GM18868 (cell line): ENCODE measurements around the gene ACTN1.
"Not testable (repeated sequence)": the region's sequence is repeated elsewhere in the genome, so short reads cannot be mapped to it uniquely, and the experiment has no call there.

Experiments used
- ATAC-seq: cut with Tn5 transposase; IDR thresholded peaks from one replicate; pipeline ENCODE4 v1.9.1; 2021; ENCODE audit warnings: mild to moderate bottlenecking, moderate library complexity; ENCODE audit not compliant: unreplicated experiment

The ACTN1 gene

DNA sequence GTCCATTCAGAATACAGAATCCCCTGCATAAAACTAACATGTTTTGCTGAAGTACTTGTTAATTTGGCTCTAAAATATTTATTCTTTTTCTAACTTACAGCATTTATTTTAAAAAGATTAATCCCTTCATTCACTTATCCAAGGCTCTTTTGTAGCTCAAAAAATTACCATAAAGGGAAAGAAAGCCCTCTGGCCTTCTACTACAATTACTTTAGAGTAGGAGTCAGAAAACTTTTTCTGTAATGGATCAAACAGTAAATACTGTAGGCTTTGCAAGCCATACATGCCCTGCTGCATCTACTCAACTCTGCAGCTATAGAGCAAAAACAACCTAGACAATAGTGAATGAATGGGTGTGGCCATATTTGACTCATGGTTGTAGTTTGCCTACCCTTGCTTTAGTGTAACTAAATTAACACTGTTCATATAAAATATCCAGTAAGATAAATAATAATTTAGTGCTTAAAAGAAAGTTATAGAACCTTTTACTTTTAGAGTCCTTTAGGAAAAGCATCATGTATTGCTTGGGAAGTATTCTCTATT is 112.0 kb downstream of the ACTN1 start:
- no peak for ATAC-seq

DNA sequence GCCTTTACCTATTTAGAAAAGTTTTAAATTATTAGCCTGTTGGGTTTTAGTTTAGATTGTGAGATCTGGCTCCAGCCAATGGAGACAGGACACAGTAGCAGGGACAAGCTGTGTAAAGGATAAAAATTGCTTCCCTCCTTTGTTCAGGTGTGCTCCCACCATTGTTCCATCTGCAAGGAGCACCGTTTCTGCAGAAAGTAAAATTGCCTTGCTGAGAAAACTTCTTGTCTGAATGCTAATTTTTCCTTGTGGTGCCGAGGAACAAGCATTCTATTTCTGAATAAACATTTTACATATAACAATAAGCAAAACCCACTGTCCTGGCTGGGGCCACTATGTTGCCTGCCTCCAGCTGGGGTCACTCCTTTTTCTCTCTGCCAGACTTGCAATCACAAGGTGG is 113.6 kb downstream of the ACTN1 start:
- no peak for ATAC-seq

DNA sequence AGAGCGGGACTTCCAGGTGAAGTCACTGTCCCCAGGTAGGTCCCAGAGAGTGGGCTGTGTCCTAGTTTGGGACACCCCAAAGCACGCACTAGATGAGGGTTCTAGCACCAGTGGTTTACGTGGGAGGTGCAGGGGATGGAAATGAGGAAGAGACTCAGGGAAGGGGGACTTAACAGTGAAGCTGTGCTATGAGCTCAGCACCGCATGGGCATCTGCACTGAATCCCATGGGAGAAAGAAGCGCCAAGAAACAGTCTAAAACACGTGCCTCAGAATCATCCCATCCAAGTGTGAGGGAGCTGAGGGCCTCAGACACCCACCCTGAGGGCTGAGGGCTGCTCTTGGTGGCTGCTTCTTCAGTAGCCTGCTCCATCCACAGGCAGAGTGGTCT is 114.7 kb downstream of the ACTN1 start:
- ATAC-seq = no peak

DNA sequence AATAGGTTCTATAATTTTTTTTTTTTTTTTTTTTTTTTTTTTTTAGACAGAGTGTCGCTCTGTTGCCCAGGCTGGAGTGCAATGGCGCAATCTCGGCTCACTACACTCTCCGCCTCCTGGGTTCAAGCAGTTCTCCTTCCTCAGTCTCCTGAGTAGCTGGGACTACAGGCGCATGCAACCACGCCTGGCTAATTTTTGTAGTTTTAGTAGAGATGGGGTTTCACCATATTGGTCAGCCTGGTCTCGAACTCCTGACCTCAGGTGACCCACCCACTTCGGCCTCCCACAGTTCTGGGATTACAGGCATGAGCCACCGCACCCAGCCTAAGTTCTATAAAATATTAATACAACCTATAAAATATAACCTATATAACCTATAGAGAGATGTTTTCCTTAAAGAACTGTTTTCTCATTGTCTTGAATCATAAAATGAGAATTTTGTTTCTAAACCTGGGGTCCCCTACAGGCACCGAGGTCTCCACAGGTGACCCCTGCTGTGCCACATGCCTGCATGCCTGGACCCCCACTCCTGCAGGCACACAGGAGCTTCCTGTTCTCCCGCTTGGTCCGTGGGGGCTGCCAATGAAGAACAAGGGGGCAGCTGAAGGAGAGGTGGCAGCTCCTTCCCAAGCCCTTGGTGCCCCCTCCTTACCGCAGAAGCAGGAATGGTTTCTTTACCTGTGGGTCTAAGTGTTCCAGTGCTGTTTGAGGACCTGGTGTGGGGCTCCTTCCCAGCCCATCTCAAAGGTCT is 115.3 kb downstream of the ACTN1 start:
- ATAC-seq = no peak

DNA sequence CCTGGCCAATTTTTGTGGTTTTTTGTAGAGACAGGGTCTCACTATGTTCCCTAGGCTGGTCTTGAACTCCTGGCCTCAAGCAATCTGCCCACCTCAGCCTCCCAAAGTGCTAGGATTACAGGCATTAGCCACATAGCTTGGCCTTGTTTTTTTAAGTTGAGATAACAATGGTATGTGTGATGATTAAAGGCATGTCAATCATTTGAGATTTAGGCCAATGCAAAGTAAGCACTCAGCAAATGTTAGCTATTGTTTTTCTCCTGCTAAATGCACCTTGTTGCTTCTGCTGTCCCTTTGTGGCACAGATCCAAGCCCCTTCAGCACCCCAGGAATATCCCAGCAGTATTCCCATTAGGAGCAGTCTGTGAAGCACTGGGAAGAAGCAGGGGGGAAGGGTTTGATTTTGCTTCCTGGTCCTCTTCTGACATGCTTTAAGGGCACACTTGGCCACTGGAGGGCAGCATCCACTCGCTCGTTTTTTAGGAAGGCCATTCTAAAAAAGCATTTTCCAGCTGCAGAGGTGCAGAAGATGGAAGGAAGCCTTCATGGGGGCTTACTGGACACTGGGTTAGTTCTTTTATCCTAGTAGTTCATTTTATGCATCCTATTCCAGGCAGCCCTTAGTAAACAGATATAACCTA is 116.0 kb downstream of the ACTN1 start:
- ATAC-seq = no peak

DNA sequence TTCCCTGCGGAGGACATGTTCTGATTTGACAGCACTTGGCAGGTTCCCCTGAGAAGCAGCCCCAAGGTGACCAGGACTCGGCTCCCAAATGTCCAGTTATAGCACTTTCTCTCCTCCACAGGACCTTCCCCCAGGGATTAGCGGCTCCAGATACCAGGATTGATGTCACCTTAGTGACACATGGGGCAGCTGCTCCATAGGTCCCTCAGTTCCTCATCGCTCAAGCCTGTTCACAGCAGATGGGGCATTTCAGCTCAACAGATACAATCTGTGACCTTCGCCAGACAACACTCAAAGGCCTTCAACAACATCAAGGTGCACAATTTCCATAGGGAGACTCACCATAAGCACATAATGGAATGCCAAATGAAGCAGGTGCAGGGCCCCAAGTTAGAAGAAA is 118.3 kb downstream of the ACTN1 start:
- no peak for ATAC-seq

DNA sequence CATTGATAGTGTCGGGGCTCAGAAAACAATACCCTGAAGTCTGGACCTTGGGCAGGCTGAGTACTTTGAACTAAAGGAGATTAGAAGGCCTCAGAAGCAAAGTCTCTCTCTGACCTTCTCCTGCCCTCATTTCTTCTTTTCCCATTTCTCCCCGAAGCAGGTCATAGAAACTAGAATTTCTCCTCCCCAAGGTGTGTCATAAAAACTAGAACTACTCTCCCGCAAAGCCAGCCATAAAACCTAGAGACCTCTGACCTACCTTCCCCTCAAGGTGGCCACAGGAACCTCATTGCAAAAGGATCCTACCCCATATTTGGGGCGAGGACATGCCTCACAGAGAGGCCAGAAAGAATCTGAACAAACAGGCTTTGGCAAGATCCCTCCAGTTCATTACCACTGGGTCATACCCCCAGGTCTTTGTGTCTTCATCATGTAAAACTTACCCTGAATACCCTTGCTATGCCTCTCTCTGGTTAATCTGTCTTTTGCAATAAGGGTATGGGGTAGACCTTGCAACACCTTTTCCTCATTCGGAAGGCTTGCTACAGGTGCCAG is 121.5 kb downstream of the ACTN1 start:
- no peak for ATAC-seq

DNA sequence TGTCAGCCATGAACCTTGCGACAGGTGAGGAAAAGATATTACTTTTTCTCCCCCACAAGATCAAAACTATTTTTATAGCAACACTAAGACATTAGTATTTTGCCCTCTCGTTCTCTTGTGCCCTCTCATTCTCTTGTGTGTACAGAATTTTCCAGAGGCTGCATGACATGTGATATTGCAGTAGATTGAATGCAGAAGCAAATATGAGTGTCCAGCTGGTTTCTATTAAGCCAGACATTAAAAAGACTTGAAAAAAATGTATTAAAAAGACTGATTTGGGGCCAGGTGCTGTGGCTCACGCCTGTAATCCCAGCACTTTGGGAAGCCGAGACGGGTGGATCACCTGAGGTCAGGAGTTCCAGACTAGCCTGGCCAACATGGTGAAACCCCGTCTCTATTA is 122.5 kb downstream of the ACTN1 start:
- no peak for ATAC-seq

DNA sequence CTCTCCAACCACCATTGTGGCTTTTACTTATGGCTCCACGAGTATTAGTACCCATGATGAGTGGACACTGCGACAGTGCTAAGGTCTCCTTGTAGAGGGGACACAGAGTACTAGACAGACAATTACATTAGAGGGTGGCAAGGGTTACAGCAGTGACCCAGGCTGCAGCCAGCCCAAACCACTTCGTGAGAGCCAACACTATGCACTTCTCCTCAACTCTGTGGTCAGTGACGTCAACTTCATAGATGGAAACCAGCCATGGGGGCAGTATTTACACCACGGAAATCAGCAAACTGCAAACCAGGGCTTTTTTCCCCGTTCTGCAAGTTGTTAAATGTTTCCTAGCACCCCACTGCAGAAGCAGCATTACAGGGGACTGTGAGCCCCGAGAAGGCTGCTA is 124.7 kb downstream of the ACTN1 start:
- no peak for ATAC-seq

DNA sequence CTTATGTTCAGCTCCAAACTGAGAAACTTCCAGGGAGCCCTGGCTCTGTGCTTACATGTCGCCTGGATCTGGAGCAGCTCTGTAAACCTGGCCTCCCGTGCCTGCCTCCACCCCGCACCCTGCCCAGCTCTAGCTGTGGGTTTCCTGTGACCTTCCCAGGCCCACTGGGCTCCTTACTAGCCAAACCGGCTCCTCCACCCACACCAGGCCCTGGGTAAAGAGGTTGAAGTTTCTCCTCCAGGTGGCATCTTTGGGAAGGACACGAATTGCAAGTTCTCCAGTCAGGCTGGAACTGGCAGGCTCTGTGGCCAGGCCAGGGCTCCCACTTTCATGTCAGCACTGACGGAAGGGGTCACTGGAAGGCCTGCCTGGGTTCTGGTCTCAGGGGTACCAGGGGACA is 125.4 kb downstream of the ACTN1 start:
- no peak for ATAC-seq

DNA sequence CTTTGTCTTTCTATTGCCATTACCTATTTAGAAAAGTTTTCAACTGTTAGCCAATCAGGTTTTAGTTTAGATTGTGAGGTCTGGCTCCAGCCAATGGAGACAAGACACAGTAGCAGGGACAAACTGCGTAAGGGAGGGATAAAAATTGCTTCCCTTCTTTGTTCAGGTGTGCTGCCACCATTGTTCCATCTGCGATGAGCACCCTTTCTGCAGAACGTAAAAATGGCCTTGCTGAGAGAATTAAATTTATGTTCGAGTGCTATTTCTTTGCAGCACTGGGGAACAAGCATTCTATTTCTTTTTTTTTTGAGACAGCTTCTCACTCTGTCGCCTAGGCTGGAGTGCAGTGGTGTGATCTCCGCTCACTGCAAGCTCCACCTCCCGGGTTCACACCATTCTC is 126.6 kb downstream of the ACTN1 start:
- ATAC-seq = not testable (repeated sequence)

DNA sequence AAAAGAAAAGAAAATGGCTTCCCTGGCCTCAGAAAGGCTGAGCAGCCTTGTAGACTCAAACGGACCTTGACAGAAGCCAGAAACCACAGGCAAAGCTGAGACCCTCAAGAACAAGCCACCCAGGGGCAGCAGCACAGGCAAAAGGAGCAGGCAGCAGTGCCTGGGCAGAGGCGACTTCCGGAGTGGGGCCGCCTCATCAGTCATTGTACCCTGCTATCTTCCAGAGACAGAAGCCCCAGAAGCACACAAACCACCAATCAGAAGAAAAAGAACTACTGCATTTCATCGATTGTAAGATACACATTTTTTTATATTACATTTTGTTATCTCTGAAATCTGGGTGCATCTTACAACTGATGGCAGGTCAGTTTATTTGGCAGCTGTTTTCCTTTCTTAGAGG is 128.0 kb downstream of the ACTN1 start:
- ATAC-seq = no peak

DNA sequence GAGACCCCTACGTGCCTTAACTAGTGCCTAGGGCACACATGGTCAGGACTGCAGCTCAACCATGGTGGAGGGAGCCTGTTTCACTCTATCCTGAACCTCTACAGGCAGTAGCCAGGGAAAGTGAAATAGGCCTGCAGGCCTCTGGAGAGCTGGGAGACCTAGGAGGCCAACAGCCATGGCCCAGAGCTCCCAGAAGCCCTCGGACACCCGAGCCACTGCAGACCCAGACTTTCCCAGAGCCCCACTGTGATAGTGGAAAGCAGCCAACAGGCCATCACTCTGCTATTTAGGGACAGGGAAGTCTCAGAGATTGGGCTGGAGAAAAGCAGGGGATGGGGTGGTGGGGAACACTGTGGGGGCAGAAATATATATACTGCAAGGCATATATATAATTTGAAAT is 129.7 kb downstream of the ACTN1 start:
- no peak for ATAC-seq

DNA sequence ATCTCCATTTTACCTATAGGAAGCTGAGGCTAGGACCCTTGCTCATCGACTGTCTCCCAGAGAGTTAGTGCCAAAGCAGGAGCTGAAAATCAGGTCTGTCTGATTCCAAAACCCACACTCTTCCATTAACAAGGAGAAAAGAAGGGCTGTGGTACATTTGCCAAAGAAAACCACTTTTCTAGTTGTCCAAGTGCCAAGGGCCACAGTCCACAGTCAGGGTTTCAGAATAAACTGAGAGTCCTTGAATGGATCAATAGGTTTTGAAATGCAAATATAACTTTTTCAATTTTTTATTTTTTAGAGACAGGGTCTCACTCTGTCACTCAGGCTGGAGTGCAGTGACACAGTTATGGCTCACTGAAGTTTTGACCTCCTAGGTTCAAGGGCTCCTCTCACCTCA is 130.8 kb downstream of the ACTN1 start:
- no peak for ATAC-seq

DNA sequence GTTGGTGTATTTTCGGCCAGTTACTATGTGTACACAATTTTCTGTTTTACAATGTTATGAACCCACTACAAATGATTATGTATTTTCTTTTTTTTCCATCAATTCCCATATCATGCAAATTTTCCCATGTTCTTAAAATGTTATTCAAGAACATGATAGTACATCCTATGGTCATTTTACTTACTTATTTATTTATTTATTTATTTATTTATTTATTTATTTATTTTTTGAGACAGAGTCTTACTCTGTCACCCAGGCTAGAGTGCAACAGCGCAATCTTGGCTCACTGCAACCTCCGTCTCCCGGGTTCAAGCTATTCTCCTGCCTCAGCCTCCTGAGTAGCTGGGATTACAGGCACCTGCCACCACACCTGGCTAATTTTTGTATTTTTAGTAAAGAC is 131.5 kb downstream of the ACTN1 start:
- ATAC-seq = not testable (repeated sequence)

DNA sequence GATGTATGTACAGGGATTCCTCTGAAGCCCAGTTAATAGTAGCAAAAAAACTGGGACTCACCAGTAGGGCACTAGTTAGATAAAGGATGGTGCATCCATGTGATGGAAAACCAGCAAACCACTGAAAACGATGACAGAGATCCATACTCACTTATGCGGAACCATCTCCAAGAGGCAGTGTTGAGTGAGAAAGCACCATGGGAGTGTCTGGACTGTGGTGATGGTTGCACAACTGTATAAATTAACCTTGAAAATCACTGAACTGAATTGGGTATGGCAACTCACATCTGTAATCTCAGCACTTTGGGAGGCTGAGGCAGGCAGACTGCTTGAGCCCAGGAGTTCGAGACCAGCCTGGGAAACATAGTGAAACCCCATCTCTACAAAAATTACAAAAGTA is 132.6 kb downstream of the ACTN1 start:
- ATAC-seq = no peak

DNA sequence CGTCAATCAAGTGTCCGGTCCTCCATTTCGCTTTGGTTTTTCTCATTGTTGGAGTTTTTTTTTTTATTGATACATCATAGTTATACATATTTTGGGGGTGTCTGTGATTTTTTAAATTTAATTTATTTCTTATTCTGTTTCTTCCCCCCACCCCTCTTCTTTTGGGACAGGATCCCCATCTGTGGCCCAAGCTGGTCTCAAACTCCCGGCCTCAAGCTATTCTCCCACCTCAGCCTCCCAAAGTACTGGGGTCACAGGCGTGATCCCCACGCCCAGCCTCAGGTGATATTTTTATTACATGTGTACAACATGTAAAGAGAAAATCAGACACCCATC is 134.9 kb downstream of the ACTN1 start:
- ATAC-seq = no peak

DNA sequence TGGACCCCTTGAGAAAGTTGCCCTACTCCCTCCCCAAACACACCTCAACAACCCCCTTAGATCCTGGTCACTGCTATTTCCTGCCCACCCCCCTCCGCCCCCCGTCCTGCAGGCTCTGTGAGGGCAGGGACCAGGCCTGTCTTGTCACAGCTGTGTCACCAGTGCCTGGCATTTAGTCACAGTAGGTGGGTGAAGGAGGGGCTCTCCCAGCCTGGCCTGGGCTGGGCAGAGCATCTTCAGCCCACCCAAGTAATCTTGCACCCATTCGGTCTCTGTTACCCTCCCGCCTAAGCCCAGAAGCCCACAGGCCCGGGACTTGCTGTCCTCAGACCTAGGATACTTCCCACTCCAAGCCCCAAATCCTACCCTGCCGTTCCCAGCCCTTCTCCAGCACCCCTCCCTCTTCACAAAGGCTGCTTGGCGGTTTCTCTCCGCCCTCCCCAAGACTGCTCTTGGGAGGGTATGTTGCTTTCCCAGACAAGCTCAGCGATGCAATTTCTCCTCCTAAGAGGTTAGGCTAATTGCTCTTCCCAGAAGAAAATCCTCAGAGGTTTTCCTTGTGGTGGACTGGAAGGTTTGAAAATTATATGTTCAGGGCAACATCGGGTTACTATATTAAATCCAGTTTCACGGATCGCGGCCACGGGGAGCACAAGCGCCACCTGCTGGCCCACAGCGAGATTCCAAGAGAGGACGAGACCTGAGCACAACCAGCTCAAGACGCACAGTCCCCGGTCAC is 135.5 kb downstream of the ACTN1 start:
- peak; percentile 57 for ATAC-seq

DNA sequence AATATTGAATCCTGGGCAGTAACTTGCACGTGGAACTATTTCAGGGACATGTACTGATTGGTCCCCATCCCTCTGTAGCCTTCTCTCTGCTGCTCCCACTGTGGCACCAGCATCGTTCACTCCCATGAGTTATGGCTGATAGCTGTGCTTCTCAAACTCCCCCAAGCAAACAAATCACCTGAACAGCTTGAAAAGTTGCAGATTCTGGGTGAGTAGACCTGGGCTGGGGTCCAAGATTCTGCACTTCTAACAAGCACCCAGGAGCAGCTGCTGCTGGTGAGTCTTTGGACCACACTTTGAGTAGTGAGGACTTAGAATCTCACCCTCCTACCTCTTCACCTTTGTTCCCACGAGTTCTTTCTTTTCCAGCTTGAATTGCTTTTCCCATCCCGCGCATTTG is 136.8 kb downstream of the ACTN1 start:
- no peak for ATAC-seq

DNA sequence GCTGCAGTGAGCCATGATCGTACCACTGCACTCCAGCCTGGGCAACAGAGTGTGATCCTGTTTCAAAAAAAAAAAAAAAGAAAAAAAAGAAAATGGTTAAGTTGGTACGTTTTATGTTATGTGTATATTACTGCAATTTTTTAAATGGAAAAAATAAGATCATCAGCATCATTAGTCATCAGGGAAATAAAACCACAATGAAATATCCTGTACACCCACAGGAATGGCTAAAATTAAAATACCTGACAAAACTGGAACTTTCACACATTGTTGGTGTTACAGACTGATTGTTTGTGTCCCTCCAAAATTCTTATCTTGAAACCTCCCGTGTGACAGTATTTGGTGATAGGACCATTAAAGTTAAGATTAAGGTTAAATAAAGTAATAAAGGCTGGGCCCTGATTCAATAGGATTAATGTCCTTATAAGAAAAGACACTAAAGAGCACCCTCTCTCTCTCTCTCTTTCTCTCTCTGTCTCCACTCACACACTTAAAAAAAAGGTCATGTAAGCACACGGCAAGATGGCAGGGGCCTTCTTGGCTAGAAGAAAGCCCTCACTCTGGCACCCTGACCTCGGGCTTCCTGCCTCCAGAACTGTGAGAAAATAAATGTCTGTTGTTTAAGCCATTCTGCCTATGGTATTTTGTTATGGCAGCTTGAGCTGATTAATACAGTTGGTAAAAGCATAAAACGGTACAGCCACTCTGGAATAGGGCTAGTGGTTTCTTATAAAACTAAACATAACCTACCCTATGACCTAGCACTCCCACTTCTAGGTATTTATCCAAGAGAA is 137.9 kb downstream of the ACTN1 start:
- ATAC-seq = no peak

DNA sequence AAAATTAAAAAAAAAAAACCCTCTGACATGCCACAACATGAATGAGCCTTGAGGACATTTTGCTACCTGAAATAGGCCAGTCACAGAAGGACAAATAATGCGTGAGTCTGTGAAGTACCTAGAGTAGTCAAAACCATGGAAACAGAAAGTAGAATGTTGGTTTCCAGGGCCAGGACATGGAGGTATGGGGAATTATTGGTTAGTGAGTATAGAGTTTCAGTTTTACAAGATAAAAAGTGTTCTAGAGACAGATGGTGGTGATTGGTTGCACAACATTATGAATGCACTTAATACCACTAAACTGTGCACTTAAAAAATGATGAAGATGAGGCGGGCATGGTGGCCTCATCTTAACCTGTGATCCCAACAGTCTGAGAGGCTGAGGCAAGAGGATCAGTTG is 138.6 kb downstream of the ACTN1 start:
- no peak for ATAC-seq
